ENCODE results near the gene MEIOSIN.
"Not testable (repeated sequence)": the region's sequence is repeated elsewhere in the genome, so short reads cannot be mapped to it uniquely, and the experiment has no call there.

The MEIOSIN gene

DNA sequence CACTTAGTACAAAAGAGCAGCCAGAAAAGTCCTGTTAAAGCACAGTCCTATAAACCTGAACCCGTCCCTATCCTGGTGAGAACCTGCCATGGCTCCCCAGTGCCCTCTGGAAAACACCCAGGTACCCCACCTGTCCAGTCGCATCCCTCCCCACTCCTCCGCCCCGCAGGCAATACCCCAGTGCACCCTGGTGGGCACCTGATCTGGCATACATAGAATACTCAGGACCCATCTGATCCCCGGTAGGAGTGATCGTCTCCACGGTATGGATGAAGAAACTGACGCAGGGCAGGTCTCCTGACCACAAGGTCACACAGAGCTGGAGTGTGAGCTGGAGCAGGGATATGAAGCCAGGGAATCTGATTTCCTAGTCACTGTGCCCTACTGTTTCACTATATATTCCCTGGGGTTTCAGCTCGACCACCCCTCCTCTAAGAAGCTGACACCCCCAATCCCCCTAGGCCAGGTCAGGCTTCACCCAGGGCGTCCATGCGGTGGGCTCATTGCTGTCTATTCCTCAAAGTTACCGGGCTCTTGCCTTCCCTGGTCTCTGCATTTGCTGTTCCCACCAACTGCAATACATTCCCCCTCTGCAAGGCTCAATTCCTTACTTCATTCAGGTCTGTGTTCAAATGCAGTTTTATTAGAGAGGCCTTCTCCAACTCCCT is 15.1 kb upstream of the MEIOSIN start:
- no peak for DNase-seq

GRCh38 chr19:45720065-45720464 is 13.2 kb upstream of the MEIOSIN start:
- DNase-seq = not testable (repeated sequence)

GRCh38 chr19:45728683-45729082 is 4.6 kb upstream of the MEIOSIN start:
- DNase-seq = not testable (repeated sequence)

DNA sequence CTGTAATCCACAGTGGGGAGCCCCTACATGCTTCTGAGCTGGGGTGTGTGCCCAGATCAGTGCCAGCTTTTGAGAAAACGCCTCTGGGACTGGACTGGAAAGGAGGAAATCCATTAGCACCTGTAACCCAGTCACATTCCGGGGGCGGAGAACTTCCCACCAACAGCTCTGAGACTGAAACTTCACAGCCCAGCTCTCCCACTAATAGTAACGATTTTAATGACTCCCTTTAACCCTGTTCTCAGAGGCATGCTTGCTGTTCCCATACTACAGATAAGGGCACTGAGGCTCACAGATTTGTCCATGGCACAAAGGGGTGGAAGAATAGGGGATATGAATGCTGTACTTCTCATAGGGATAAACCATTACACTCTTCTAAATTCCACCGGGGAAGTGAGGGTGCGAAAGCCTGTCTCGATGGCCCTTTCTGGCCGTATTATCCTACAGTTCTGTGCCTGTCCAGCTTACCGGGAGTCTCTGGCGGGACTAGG is 3.4 kb upstream of the MEIOSIN start:
- DNase-seq = no peak

DNA sequence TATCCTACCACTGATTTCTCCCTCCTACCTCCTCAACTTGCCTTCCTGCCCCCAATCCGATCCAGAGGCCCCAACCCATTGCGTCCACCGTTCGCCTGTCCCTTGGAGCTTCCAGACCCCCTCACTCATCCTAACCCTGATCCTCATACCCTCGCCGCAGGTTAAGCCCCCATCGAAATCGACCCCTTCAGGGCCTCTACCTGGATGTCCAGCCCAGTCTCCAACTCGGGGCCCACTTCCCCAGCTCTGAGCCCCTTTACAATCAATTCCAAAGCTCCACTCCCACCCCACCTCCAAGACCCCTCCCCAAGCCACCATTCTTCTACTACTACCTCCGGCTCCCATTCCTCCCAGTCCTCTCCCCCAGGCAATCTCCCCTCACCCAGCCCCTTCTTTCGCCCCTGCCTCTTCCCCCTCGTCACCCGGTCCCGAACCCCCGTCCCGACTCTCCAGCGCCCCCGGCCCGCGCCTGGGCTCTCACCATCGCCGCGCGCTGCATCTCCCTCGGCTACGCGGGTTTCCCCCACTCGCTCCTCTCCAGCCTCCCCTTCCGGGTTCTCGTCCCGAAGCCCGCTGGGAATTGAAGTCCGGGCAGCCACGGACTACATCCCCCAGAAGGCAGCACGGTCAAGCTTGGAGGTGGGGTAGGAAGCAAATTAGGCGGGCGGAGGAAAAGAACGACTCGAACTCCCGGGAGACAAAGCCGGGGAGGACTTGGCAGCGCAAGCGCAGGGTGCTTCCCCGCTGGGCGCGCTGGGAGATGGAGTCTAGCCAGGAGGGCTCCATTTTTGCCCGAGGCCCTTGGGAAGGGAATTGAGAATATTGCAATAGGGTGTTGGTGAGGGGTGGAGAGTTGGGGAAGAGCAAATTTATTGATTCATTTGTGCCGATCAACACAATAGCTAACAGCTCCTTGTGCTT is 2.6 kb upstream of the MEIOSIN start, which contains the start of gene FBXO46:
TSS of gene FBXO46 (minus strand) at position 529 of the 921 bp plus-strand sequence. CDS start 17,401 bp downstream, outside the sequence.
- DNase-seq = peak; percentile 98

DNA sequence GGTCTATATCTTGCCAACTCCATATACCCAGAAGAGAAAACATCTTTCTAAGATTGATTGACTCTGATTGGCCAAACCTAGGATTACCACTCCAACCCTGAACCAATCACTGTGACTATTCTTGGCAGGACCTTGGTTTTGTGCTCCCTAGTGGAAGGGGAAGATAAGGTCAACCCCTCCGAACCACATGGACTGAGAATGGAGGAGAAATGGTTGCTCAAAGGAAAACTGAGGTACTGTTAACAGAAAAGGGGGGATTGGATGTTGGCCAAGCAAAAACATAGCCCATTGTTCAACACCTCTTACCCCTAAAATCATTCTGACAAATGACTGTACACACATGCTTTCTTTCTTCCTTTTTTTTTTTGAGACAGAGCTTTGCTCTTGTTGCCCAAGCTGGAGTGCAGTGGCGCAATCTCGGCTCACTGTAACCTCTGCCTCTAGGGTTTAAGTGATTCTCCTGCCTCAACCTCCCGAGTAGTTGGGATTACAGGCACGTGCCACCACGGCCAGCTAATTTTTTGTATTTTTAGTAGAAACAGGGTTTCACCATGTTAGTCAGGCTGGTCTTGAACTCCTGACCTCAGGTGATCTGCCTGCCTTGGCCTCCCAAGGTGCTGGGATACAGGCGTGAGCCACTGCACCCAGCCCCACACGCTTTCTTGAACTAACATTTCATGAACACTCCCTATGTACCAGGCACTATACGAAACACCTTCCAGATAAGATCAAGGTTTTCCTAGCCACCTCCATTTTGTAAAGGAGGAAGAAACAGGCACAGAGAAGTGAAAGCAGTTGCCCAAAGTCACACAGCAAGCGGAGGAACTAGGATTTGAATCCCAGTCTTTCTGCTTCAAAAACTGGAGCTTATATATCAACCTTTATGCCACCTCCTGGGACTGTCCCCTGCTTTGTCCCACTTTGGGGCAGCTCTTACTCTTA is 6.5 kb downstream of the MEIOSIN start:
- no peak for DNase-seq

DNA sequence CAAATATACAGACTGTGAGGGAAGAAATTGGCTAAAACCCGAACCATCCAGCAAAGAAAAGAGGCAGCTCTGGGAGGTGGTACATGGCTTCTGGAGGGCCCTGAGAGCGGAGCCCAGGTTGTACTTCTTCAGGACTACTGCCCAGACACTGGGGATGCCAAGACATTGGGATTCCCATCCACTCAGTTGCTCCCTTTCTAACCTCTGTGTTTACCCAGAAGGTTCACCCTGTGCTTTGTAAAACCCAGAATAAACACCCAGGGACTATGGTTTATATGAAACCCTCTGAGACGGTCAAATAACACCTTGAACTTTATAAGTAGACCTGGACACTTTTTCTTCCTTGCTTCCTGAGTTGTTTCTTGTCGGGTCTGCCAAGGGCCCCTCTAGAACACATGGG is 9.7 kb downstream of the MEIOSIN start:
- DNase-seq = no peak

- no peak for DNase-seq
These were observed 12.4 kb downstream of the MEIOSIN start for GRCh38 chr19:45745606-45746005.

- DNase-seq = no peak
These were observed 13.6 kb downstream of the MEIOSIN start for GRCh38 chr19:45746866-45747265.

DNA sequence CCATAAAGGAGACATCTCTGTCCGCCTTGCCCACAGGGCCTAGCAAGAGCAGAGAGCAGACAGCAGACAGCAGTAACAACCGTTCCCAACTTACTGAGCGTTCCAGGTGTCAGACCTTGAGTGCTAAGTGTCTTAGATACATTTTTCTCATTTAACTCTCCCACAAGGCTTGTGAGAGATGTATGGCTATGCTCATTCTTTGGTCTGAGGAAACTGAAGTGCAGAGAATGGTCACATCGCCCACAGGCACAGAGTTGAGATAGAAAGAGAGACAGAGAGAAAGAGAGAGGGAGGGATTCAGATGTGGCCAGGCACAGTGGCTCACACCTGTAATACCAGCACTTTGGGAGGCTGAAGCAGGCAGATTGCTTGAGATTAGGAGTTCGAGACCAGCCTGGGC is 14.3 kb downstream of the MEIOSIN start:
- no peak for DNase-seq

GRCh38 chr19:45751483-45751882 is 18.2 kb downstream of the MEIOSIN start:
- DNase-seq = not testable (repeated sequence)

DNA sequence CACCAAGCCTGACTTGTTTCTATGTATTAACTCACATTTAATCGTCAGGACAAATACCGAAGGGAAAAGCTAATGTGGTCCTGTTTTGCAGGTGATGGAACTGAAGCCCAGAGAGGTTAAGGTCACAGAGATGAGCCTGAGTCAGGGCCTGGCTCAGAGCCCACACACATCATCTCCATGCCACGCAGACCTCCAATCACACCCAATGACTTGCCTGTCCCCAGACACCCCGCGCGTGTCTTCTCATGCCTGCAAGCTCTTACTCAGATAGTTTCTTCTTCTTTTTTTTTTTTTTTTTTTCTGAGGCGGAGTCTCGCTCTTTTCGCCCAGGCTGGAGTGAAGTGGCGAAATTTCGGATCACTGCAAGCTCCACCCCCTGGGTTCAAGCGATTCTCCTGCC is 19.4 kb downstream of the MEIOSIN start:
- no peak for DNase-seq

GRCh38 chr19:45753548-45753947 is 20.3 kb downstream of the MEIOSIN start:
- DNase-seq = no peak

GRCh38 chr19:45754323-45754722 is 21.1 kb downstream of the MEIOSIN start:
- no peak for DNase-seq

DNA sequence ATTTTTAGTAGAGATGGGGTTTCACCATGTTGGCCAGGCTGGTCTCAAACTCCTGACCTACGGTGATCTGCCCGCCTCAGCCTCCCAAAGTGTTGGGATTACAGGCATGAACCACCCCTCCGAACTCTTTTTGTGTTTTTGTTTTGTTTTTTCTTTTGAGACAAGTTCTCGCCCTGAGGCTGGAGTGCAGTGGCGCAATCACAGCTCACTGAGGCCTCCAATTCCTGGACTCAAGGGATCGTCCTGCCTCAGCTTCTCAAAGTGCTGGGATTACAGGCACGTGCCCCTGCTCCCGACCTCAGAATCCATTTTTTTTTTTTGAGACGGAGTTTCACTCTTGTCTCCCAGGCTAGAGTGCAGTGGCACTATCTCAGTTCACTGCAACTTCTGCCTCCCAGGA is 24.5 kb downstream of the MEIOSIN start:
- DNase-seq = no peak

DNA sequence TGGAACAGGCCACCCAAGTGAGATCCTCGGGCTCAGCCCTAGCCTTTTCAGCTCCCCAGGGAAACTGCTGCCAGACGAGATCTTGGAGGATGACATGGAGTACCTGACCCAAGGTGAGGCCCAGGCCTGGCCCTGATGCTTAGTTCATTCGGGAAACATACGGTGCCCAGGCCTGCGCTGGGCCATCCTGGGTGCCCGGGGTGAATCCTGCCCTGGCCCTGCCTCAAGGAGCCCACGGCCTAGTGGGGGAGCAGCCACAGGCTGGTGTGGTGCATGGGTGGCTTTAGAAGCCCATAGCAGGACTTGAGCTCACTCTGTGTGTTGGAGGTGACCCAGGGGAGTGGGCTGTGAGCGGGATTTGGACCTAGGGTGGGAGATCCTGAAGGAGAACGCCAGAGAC is 25.7 kb downstream of the MEIOSIN start:
- no peak for DNase-seq

DNA sequence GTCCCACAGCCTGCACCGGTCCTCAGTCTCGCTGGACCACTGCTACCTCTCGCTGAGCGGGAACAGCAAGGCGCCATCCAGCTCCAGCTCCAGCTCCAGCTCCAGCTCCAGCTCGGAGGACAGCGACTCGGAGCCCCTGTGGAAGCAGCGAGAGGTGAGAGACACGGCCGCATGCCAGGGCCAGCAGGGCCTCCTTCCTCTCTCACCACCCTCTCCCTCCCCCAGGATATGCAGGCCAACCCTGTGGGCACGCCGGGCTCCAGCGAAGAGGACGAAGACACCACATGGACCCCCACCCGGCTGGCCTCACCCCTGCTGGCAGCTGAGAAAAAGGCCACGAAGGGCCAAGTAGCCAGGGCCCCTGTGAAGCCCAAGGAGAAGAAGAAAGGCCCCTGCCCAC is 28.5 kb downstream of the MEIOSIN start:
- no peak for DNase-seq

DNA sequence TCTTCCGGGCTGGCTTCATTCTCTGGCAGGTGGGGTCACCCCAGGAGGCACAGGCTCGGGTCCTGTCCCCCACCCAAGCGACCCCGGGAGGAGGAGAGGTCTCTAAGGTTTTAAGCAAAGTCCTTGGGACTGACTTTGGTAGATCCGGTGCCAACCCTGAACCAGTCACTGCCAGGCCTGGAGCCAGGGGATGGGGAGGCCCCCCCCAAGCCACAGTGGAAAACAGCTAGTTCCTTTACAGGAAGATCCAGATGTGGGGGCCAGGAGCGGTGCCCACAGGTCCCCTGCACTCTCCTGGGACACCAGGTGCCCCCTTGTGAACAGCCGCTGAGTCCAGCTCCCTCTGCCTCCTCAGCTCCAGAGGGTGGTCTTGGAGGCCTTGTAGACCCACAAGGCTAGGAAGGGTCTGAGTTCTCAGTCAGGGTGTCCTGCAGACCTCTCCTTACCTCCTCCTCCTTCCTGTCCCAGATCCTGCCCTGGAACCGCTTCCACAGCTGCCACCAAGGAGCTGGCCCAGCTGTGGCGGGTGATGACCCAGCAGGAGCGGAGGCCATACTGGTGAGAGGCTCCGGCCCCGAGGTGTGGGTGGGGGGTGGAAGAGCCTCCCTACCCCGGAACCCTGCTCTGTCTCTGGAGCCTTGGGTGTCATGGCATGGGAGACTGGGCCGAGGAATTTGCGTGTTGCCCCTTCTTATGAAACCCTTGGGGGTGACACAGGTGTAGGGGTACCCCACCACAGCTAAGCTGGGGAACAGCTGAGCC is 29.8 kb downstream of the MEIOSIN start:
- no peak for DNase-seq

- no peak for DNase-seq
These were observed 30.6 kb downstream of the MEIOSIN start for GRCh38 chr19:45763691-45764294.

DNA sequence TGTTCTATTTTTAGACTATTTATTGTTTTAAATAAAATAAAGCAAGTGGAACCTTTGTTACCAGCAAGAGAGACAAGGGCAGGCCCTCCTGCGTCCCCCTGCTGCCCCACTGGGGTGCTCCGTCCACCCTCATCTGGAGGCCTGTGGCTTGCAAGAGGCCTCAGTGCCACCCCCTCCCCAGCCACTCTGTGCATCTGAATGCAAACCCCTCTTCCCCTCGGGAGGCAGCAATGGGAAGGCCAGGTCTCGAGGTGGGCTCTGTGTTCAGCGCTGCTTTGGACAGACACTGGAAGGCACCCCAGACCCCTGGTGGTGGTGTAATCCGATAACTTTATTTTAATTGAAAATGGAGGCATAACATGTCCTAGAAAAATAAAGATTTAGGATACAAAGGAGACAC is 31.2 kb downstream of the MEIOSIN start:
- DNase-seq = no peak

- DNase-seq = no peak
These were observed 31.9 kb downstream of the MEIOSIN start for GRCh38 chr19:45764945-45765701.

Measured in NCI-H1694 treated with DMSO at 0.1 percent for 48 hours (cell line).